HG02642 (cell line): ENCODE data around the gene RHBDL3.

Source experiments
- ATAC-seq: cut with Tn5 transposase; IDR thresholded peaks from one replicate; pipeline ENCODE4 v1.9.1; 2021; ENCODE audit warnings: mild to moderate bottlenecking; ENCODE audit not compliant: unreplicated experiment, poor library complexity

RHBDL3 gene

GRCh38 chr17:32266389-32267301 is 1.0 kb downstream of the RHBDL3 start:
- ATAC-seq = no peak

GRCh38 chr17:32267690-32268205 is 2.1 kb downstream of the RHBDL3 start:
- ATAC-seq = no peak

GRCh38 chr17:32268734-32269288 is 3.2 kb downstream of the RHBDL3 start:
- ATAC-seq = no peak

GRCh38 chr17:32269377-32269776 is 3.7 kb downstream of the RHBDL3 start:
- ATAC-seq = no peak

- no peak for ATAC-seq
Measured at GRCh38 chr17:32271844-32272243, 6.2 kb downstream of the RHBDL3 start.

GRCh38 chr17:32274101-32274500 is 8.5 kb downstream of the RHBDL3 start:
- ATAC-seq = no peak

GRCh38 chr17:32274643-32275042 is 9.0 kb downstream of the RHBDL3 start:
- ATAC-seq = no peak

- ATAC-seq = no peak
Measured at GRCh38 chr17:32275060-32276042, 9.7 kb downstream of the RHBDL3 start.

- no peak for ATAC-seq
Measured at GRCh38 chr17:32276171-32276601, 10.6 kb downstream of the RHBDL3 start.

- ATAC-seq = no peak
Measured at GRCh38 chr17:32277284-32277683, 11.7 kb downstream of the RHBDL3 start.

- no peak for ATAC-seq
Measured at GRCh38 chr17:32278815-32279214, 13.2 kb downstream of the RHBDL3 start.

GRCh38 chr17:32279891-32280716 is 14.5 kb downstream of the RHBDL3 start:
- no peak for ATAC-seq

GRCh38 chr17:32281011-32281451 is 15.4 kb downstream of the RHBDL3 start:
- ATAC-seq = no peak

GRCh38 chr17:32283745-32284201 is 18.1 kb downstream of the RHBDL3 start:
- no peak for ATAC-seq

- ATAC-seq = no peak
Measured at GRCh38 chr17:32285306-32285705, 19.7 kb downstream of the RHBDL3 start.

- ATAC-seq = no peak
Measured at GRCh38 chr17:32285746-32286517, 20.3 kb downstream of the RHBDL3 start.

- ATAC-seq = no peak
Measured at GRCh38 chr17:32286518-32286900, 20.9 kb downstream of the RHBDL3 start.

GRCh38 chr17:32287804-32288511 is 22.3 kb downstream of the RHBDL3 start:
- no peak for ATAC-seq
